Natural killer cell (primary cell): ENCODE measurements around the gene CRYBB2. TPM values are rescaled to one million over a fixed set of nuclear protein-coding genes. Genes with fewer than 3 reads are reported as not detected.

Experiments
- ATAC-seq, 3 donors: fragments of 150-1000 bp in 2 of 3; fragments of 200-7000 bp in 1 of 3; cut with Tn5 transposase; 1 replicate in 1 of 3; 2 replicates in 2 of 3; pipeline ENCODE4 v1.10.0; 2021; ENCODE audit warnings: mild to moderate bottlenecking in 2 of 3, moderate library complexity in 2 of 3
- DNase-seq, 2 donors: peaks; one replicate each; pipeline versions ENCODE4 v3.0.0 to v3.0.0-alpha.2; 2013 to 2021; ENCODE audit warnings: mixed read lengths in 1 of 2
- H3K27ac ChIP-seq: one replicate; pipeline ENCODE4 v1.5.1; 2013; ENCODE audit warnings: mild to moderate bottlenecking, low read length
- H3K27me3 ChIP-seq: one replicate; pipeline ENCODE4 v1.6.1; 2013; ENCODE audit warnings: low read length; ENCODE audit not compliant: control insufficient read depth, insufficient read depth
- H3K36me3 ChIP-seq: one replicate; pipeline ENCODE4 v1.6.1; 2013; ENCODE audit warnings: low read length; ENCODE audit not compliant: control insufficient read depth, insufficient read depth
- H3K4me1 ChIP-seq: one replicate; pipeline ENCODE4 v1.6.1; 2013; ENCODE audit warnings: low read length; ENCODE audit not compliant: control insufficient read depth, insufficient read depth
- H3K4me3 ChIP-seq: one replicate; pipeline ENCODE4 v1.5.1; 2013; ENCODE audit warnings: low read length
- H3K9me3 ChIP-seq: one replicate; pipeline ENCODE4 v1.6.1; 2013; ENCODE audit warnings: low read length; ENCODE audit not compliant: control insufficient read depth, insufficient read depth
- H3K27ac Mint-ChIP-seq, 2 donors: one replicate each; pipeline ENCODE4 v1.8.0; 2022; ENCODE audit warnings: mild to moderate bottlenecking in 2 of 2, mixed read lengths in 2 of 2, moderate library complexity in 1 of 2
- H3K27me3 Mint-ChIP-seq, 2 donors: one replicate each; pipeline ENCODE4 v1.8.0; 2022; ENCODE audit warnings: low read depth in 2 of 2, mixed read lengths in 2 of 2
- H3K36me3 Mint-ChIP-seq: one replicate; pipeline ENCODE4 v1.8.0; 2022; ENCODE audit warnings: mixed read lengths
- H3K4me1 Mint-ChIP-seq, 2 donors: one replicate each; pipeline ENCODE4 v1.8.0; 2022; ENCODE audit warnings: mixed read lengths in 2 of 2
- H3K4me3 Mint-ChIP-seq: one replicate; pipeline ENCODE4 v1.8.0; 2022; ENCODE audit warnings: mild to moderate bottlenecking, moderate library complexity, mixed read lengths
- H3K9me3 Mint-ChIP-seq, 2 donors: one replicate each; pipeline ENCODE4 v1.8.0; 2022; ENCODE audit warnings: mixed read lengths in 2 of 2
- CTCF ChIP-seq: fragments of 200-600 bp; IDR thresholded peaks from one replicate; pipeline ENCODE4 v1.8.0; 2022; ENCODE audit warnings: antibody characterized with exemption
- WGBS: methylation state at CpG from one replicate; pipeline ENCODE4 v1.1.7; 2013; ENCODE audit warnings: missing lambda C conversion rate; ENCODE audit not compliant: insufficient coverage; 5-methylcytosine and 5-hydroxymethylcytosine counted together
- intact Hi-C: fragments of 100-400 bp; cut with micrococcal nuclease; formaldehyde crosslinking; loops from one replicate; pipeline ENCODE4 v1.14.2; 2022
- total RNA-seq, 4 donors: library from RNA; stranded (reverse); fragments of 120-200 nt in 1 of 4; gene quantifications; one replicate each; pipeline versions ENCODE4 v1.2.3 to v1.2.4, GENCODE V29; 2013 to 2022

The CRYBB2 gene
- total RNA-seq = not detected
- total RNA-seq (2013) = not detected

- intact Hi-C loops = no loop called here
- Histone ChIP-seq H3K27me3 (no peaks in the 10 kb centered on the region), H3K27ac (no peak within 1 kb of the TSS), H3K4me1 (no peaks in the 10 kb centered on the region), H3K4me3 (no peak within 1 kb of the TSS), H3K9me3 (no peaks in the 10 kb centered on the region), H3K36me3 (no peaks in the 10 kb centered on the region)
- Mint-ChIP-seq H3K4me3 (no peak within 1 kb of the TSS), H3K4me1 (no peaks in the 10 kb centered on the region), H3K36me3 (no peaks in the 10 kb centered on the region), H3K9me3 (no peaks in the 10 kb centered on the region), H3K27me3 (peaks cover 5 to 27% of the 10 kb centered on the region in 2 donors), H3K27ac (no peak within 1 kb of the TSS)
- WGBS = 89% methylated on average over 19 of the region's 19 CpGs
- ATAC-seq (no peak), DNase-seq (no peak)
- TF ChIP-seq CTCF = no peak
Measured at GRCh38 chr22:25219211-25219689, at the start of gene CRYBB2. TSS of gene CRYBB2 (plus strand) at chr22:25219639. CDS start at chr22:25221430, 1,791 bp downstream.

- 91% methylated on average over 16 of the region's 16 CpGs for WGBS
- H3K9me3 Mint-ChIP-seq = no peaks in the 10 kb centered on the region
Measured at GRCh38 chr22:25170426-25170980, 48.9 kb upstream of the CRYBB2 start.

GRCh38 chr22:25172153-25172552 is 47.3 kb upstream of the CRYBB2 start:
- H3K9me3 Mint-ChIP-seq = no peaks in the 10 kb centered on the region
- peak in 1 of 3 donors; percentile 24 for ATAC-seq
- DNase-seq = peak in 1 of 2 donors; percentile 59
- Histone ChIP-seq H3K27me3 (no peaks in the 10 kb centered on the region), H3K9me3 (no peaks in the 10 kb centered on the region), H3K27ac (no peak overlapping the region), H3K36me3 (peaks cover 5% of the 10 kb centered on the region), H3K4me1 (no peaks in the 10 kb centered on the region), H3K4me3 (no peak overlapping the region)
- intact Hi-C loops = loop anchor here (1.0 kb wide), 1 partner anchor 91 kb away; no protein-coding TSS in a partner anchor
- no peaks in the 10 kb centered on the region for H3K27me3 Mint-ChIP-seq
- TF ChIP-seq CTCF = no peak
- H3K36me3 Mint-ChIP-seq = no peaks in the 10 kb centered on the region
- WGBS = 54% methylated on average over 5 of the region's 5 CpGs
- H3K4me3 Mint-ChIP-seq = no peak overlapping the region
- H3K4me1 Mint-ChIP-seq = no peaks in the 10 kb centered on the region
- no peak overlapping the region for H3K27ac Mint-ChIP-seq

More at GRCh38 chr22:25170426-25170980, 48.9 kb upstream of the CRYBB2 start:
- no peak overlapping the region for H3K4me3 Mint-ChIP-seq
- H3K4me1 Mint-ChIP-seq = no peaks in the 10 kb centered on the region
- no peak overlapping the region for H3K27ac Mint-ChIP-seq
- Histone ChIP-seq H3K4me3 (no peak overlapping the region), H3K36me3 (peaks cover 5% of the 10 kb centered on the region), H3K27me3 (no peaks in the 10 kb centered on the region), H3K27ac (no peak overlapping the region), H3K9me3 (no peaks in the 10 kb centered on the region), H3K4me1 (no peaks in the 10 kb centered on the region)
- ATAC-seq (no peak), DNase-seq (no peak)
- intact Hi-C loops = no loop called here
- H3K27me3 Mint-ChIP-seq = no peaks in the 10 kb centered on the region
- TF ChIP-seq CTCF = no peak
- H3K36me3 Mint-ChIP-seq = no peaks in the 10 kb centered on the region
